Muscle layer of duodenum (tissue), 2 donors: Measurements from ENCODE around the gene ANKRD1.
A peak's percentile ranks its signal among the peaks of the same experiment; 100 is the strongest.

Experiments used
- H3K27ac ChIP-seq: one replicate; pipeline ENCODE4 v1.7.0; 2013; ENCODE audit warnings: mild to moderate bottlenecking, low read length
- H3K27me3 ChIP-seq: one replicate; pipeline ENCODE4 v1.7.0; 2013; ENCODE audit warnings: low read depth, mild to moderate bottlenecking, control low read depth, low read length
- H3K36me3 ChIP-seq, 2 donors: one replicate each; pipeline ENCODE4 v1.7.0; 2013; ENCODE audit warnings: low read length in 2 of 2, control low read depth in 1 of 2, mild to moderate bottlenecking in 1 of 2; ENCODE audit not compliant: insufficient read depth in 2 of 2, control insufficient read depth in 1 of 2
- H3K4me1 ChIP-seq, 2 donors: one replicate each; pipeline ENCODE4 v1.7.0; 2013; ENCODE audit warnings: low read length in 2 of 2, mild to moderate bottlenecking in 2 of 2, control low read depth in 1 of 2, moderate library complexity in 1 of 2; ENCODE audit not compliant: insufficient read depth in 2 of 2, control insufficient read depth in 1 of 2
- H3K4me3 ChIP-seq, 2 donors: one replicate each; pipeline ENCODE4 v1.7.0; 2013; ENCODE audit warnings: low read length in 2 of 2, low read depth in 1 of 2, mild to moderate bottlenecking in 1 of 2
- H3K9me3 ChIP-seq, 2 donors: one replicate each; pipeline ENCODE4 v1.7.0; 2013; ENCODE audit warnings: low read length in 2 of 2, control low read depth in 1 of 2, mild to moderate bottlenecking in 1 of 2; ENCODE audit not compliant: control insufficient read depth in 1 of 2
- donor health status: healthy.

Gene ANKRD1

DNA sequence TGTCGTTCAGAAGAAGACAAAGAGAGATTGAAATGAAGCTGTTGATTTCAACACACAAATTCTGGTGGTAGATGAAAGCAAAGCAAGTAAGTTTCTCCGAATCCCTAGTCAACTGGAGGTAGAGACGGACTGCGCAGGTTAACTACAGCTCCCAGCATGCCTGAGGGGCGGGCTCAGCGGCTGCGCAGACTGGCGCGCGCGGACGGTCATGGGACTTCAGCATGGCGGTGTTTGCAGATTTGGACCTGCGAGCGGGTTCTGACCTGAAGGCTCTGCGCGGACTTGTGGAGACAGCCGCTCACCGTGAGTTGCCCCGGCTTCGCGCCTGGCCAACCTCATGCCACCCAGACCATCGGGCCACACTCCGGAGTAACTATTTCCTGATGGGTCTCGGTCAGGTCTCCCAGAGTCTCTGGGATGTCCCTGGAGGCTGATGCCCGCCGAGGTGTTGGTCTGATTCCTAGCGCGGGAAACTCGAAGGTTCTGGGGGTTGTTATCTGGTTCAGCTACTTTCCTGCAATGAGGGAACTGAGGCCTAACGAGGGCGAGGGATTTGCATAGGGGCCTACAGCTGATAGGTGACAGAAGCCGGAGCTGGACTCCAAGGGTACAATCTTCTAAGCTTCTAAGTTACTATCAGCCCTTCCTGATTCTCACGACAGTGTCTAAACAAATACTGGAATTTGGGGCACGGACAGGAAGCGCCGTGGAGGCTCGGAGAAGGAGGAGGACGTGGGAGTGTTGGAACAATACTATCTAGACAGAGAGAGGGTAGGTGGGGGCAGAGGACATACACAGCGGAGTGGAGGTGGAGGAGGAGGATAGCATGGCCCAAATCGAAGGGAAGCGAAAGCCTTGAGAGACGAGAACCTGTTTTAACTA, 48.9 kb downstream of the ANKRD1 start, which contains the start of gene RPP30:
Gene RPP30, plus strand, starts transcription at position 209 of the 882 bp plus-strand sequence. Its CDS starts 13 bp downstream, at position 222.
- Histone ChIP-seq H3K9me3 (peaks cover 0 to 5% of the 10 kb centered on the region in 2 donors), H3K4me1 (peaks cover 0 to 18% of the 10 kb centered on the region in 2 donors), H3K27me3 (no peaks in the 10 kb centered on the region), H3K4me3 (peak within 1 kb of the TSS; percentile 85 to 90), H3K36me3 (peaks cover 11 to 16% of the 10 kb centered on the region in 2 donors), H3K27ac (peak within 1 kb of the TSS; percentile 50)

DNA sequence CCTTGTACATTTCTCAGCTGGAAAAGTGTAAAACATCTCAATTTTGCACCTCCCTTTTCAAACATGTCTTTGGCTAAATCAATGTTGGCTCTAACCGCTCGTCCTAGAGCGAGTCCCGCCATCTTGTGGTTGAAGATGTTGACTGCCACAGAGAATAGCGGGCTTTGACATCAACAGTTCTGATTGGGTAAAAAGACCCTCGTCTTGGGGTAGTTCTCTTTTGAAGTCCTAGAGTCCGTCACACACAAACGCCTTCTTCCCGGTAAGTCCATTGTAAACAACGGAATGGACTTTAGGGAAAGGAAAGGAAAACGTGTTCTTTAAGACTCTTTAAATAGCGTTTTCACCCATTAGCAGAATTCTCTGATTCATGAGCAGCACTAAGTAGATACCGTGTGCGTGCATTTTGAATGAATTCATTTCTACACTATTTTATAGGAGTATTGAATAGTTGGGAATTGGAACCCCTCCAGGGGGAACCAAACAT, 49.6 kb downstream of the ANKRD1 start:
- peak overlapping the region; percentile 85 to 90 for H3K4me3 ChIP-seq
- H3K27ac ChIP-seq = peak overlapping the region; percentile 15
- H3K9me3 ChIP-seq = peaks cover 0 to 5% of the 10 kb centered on the region in 2 donors
- peaks cover 0 to 18% of the 10 kb centered on the region in 2 donors for H3K4me1 ChIP-seq
- H3K36me3 ChIP-seq = peaks cover 4 to 10% of the 10 kb centered on the region in 2 donors
- no peaks in the 10 kb centered on the region for H3K27me3 ChIP-seq

DNA sequence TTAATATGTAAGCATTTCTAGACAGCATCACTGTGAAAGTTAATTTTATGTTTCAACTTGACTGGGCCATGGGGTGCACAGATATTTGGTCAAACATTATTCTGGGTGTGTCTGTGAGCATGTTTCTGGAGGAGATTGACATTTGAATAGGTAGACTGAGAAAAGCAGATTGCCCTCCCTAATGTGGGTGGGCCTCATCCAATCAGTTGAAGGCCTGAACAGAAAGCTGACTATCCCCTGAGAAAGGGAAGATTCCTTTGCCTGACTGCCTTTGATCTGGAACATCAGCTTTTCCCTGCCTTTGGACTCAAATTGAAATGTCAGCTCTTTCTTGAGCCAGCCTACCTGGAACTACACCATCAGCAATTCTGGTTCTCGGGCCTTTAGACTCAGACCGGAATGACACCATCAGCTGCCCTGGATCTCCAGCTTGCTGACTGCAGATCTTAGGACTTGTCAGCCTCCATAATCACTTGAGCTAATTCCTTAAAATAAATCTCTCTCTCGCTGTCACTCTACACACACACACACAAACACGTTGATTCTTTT, 54.8 kb downstream of the ANKRD1 start:
- H3K4me1 ChIP-seq = no peaks in the 10 kb centered on the region
- no peak overlapping the region for H3K4me3 ChIP-seq
- H3K27me3 ChIP-seq = no peaks in the 10 kb centered on the region
- H3K27ac ChIP-seq = no peak overlapping the region
- peaks cover 0 to 5% of the 10 kb centered on the region in 2 donors for H3K9me3 ChIP-seq
- no peaks in the 10 kb centered on the region for H3K36me3 ChIP-seq

GRCh38 chr10:90865401-90865800, 55.5 kb downstream of the ANKRD1 start:
- Histone ChIP-seq H3K27me3 (no peaks in the 10 kb centered on the region), H3K27ac (no peak overlapping the region), H3K4me3 (no peak overlapping the region), H3K4me1 (no peaks in the 10 kb centered on the region), H3K36me3 (no peaks in the 10 kb centered on the region), H3K9me3 (peaks cover 0 to 5% of the 10 kb centered on the region in 2 donors)

DNA sequence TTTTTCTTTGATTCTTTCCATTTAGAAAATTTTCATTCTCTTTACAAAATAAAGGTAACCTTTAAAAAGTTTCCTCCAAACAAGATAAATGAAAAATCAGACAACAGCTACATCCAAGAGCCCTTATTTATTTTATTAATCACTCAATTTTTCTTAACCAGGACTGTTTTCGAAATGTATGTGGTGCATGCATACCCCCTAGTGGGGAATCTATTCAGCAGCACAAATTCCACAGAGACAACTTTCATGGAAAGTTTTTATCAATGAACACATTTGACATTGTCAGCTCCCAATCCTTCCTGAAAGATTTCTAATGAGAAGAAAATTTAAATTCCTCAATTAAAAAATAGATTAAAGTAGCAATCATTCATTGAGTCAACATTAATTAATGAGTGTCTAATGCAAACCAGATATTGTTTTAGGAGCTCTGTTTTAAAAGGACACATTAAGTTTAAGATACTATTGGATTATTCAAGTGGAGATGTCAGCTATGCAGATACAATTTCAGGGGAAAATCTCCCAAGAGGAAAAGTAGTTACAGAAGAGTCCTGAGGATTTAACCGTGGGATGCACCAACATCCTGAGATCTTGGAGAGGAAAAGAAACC, 57.9 kb downstream of the ANKRD1 start:
- Histone ChIP-seq H3K9me3 (no peaks in the 10 kb centered on the region), H3K27ac (no peak overlapping the region), H3K27me3 (no peaks in the 10 kb centered on the region), H3K4me1 (peaks cover 0 to 3% of the 10 kb centered on the region in 2 donors), H3K36me3 (no peaks in the 10 kb centered on the region), H3K4me3 (no peak overlapping the region)
